ENCODE data around the gene CORT.

CORT gene

DNA sequence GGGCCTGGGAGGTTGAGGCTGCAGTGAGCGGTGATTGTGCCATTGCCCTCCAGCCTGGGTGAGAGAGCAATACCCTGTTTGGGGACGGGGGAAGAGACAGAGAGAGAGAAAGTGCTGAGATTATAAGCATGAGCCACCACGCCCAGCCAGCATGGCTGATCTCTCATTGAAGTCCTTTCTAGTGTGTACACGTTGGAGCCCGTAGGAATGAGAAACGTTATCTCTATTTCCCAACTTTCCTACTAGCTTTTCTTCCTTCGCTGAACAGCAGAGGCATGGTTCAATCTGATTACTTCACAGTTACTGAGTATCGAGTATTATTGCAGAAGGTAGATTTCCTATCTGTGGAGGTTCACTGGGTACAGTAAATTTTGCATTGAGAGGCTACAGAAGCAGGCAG is 29.5 kb downstream of the CORT start:
- no peak for DNase-seq

DNA sequence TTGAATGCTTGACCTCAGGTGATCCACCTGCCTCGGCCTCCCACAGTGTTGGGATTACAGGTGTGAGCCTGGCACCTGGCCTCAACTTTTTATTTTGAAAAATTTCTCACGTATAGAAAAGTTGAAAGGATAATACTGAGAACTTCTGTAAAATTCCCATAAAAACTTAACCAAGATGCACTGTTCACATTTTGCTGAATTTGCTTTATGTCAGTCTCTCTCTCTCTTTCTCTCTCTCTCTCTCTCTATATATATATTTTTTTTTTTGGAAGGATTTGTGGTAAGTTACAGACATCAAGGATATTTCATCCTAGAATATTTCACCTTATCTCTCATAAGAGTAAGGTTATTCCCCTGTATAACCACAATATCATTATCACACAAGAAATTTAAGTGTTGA is 30.8 kb downstream of the CORT start:
- no peak for DNase-seq

DNA sequence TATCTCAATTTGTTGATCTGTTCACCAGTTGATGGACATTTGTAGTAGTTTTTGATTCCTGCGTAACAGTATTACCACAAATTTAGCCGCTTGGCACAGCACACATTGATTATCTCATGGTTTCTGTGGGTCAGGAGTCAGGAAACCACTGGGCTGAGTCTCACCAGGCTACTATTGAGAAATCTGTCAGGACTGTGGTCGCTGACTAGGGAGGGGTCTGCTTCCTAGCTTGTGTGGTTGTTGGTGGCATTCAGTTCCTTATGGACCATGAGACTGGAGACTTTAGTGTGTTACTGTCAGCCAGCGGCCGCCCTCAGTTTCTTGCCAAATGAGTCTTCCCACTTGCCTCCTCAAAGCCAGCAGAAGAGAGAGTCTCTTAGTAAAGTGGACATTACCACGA is 34.7 kb downstream of the CORT start:
- DNase-seq, result no peak

DNA sequence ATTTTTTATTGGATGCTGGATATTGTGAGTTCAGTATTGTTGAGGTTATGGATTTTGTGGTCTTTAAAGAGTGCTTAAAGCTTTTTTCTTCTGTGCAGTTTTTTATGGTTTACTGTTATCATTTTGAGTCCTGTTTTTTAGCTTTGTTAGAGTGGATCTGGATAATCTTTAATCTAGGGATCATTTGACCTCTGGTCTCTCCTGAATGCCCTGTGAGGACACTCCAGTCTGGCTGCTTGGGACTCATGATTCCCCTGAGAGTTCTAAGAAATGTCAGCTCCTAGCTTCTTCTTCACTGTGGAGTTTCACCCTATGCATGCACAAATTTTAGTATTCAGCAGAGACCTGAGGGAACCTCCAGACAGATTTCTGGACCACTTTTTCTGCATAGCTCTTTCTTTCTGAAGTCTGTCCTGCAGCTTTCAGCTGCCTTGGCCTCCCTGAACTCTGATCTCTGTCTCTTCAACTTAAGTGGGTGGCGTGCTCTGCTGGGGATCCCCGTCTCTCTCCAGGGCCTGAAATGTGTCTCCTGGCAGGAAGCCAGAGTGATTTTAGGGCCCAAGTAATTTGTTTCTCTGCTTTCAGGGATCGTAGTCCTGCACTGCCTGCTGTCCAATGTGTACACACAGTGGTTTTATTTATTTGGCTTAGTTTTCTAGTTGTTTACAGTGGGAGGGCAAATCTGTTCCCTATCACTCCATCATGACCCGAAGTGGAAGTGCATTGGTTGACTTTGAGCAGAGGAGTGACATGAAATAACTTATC is 39.6 kb downstream of the CORT start:
- DNase-seq, result no peak

DNA sequence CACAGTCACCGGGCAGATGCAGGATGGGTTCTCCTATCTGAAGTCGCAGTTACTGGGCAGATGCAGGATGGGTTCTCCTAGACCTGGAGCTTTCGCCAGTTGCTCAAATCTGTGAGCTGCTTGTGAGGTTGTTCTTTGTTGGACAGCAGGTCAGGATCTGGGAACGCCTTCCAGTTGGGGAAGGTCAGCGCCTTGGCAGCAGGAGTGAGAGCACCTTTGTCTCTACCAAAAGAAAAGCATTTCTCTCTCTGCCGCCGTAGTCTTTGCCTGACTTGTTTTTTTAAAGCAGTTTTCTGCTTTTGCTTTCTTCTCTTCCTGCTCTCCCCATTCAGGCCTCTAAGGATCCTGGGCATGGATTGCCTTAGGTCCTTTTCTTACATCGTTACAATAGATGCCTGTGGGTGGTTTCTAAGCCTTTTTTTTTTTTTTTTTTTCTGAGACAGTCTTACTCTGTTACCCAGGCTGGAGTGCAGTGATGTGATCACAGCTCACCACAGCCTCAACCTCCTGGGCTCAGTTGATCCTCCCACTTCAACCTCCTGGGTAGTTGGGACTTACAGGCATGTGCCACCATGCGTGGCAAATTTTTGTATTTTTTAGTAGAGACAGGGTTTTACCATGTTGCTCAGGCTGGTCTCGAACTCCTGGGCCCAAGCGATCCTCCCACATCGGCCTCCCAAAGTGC is 40.6 kb downstream of the CORT start:
- no peak for DNase-seq

DNA sequence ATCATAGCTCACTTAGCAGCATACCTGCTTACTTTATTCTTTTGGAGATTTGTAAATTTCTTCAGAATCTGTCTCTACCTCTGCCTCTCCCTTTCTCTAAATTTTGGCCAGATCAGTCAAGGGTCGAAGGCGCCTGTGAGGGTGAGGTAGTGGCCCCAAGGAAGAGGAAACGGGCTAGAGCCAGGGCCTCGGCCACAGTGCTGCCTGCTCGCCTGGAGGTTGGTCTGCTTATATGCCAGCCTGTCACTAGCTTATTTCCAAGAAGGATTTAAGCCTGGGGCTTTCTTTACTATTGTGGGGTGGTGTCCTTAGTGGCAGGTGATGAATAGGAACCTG is 44.6 kb downstream of the CORT start:
- no peak for DNase-seq

DNA sequence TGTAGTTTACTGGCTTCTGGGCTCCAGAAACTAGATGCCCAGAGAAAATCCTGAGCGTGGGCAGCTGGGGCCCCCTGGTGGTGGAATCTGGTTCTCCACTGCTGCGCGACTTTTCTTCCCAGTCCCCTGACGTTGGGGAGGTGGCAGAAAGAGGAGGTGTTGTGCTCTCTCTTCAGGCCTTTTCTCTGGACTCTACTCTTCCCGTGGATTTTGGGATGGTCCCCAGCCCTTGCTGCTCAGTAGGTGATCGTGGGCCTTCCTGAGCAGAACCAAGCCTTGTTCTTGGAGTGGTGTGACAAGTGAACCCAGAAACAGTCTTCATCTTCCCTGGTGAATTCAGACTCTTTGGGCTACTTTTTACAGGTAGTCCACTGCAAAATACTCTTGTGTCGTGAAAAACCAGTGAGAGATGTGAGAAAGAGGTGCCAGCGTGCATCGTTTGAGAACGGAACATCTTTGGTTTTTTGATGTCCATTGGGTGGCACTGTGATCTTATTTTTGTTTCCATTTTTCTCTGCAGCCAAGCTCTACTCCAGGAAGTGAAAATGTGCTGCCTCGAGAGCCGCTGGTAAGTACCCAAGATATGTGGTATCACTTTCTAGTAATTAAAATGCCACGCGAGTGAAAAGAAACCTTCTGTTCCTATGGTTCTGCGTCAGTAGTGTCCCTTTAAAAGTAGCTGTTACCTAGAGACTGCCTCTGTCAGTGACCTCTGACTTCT is 45.1 kb downstream of the CORT start:
- peak; percentile 69 to 72 for DNase-seq

DNA sequence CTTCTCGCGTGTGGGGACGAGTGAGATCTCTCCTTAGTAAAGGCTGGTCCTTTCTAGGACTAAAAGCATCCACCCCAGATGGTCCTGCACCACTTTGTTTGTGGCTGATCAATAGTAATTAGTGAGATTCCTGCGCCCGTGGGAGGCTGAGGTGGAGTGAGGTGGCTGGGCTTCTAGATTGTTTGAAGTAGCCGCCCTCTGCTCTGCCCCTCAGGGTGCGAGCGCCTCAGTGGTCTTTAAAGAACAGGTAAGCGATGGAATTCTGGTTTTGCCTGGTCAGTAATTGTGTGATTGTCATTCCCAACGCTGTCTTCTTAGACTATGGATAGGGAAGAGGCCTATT is 45.6 kb downstream of the CORT start:
- DNase-seq, result no peak

DNA sequence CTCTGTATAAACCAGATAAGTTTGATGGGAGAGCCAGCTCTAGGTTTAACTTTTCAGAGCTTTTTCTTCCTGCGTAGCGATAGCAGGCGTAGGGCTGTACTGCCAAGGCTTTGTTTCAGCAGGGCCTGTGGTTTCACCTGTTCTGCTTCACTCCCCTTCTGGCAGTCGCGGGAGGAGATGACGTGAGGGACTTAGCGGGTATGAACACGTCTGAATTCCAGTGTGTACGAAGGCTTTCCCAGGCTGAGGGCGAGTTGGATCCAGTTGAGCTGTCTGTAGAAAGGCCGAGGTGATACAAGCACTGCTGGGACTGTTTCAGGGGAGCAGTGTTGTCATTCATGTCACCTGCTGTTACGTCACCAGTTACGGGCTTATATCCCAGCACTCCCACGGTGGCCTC is 46.1 kb downstream of the CORT start:
- no peak for DNase-seq

DNA sequence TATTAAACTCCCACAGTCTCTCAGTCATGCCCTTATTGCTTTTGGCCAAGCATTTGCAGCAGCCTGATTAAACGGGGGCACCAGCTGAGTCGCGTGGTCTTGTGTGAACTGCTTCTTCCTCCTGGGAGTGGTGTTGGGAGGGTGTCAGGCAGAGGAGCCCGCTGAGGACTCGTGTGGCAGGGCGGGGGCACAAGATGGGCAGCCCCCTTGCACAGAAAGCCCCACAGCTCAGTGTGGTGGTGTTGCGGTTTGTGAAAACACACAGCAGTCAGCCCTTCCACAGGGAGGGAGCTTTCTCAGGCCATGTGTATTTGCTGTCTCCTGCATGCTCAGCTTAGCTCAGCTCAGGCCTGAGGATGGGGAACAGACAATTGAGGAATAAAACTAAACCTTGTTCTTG is 47.3 kb downstream of the CORT start:
- no peak for DNase-seq

DNA sequence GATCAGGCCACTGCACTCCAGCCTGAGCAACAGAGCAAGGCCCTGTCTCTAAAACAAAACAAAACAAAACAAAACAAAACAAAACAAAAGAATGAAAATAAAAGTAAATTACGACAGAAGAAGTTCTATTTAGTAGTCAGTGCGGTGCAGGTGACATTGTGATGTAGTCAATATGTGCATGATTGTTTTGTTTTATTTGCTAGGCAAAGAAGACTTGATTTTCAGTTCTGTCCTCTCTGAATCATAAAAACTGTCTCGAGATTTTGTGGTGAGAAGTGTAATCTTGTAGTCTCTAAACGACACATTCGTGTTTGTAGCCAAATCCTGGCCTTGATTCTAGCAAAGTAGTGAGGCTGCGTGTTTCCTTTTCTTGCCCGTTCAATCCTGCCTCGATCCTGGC is 48.4 kb downstream of the CORT start:
- no peak for DNase-seq

Measured in hippocampal formation (tissue), 2 donors.